GM10847 (cell line): Measurements from ENCODE around the gene NR6A1.

Experiments
- POLR2A ChIP-seq: IDR thresholded peaks from 2 replicates; pipeline ENCODE4 v1.6.1; 2011; ENCODE audit not compliant: insufficient read length; ENCODE audit errors: extremely low read depth

The NR6A1 gene

GRCh38 chr9:124801356-124801755 lies 30.2 kb upstream of the NR6A1 start:
- no peak for TF ChIP-seq POLR2A

GRCh38 chr9:124800306-124801259 lies 29.5 kb upstream of the NR6A1 start:
- no peak for TF ChIP-seq POLR2A

GRCh38 chr9:124799274-124800006 lies 28.3 kb upstream of the NR6A1 start:
- no peak for TF ChIP-seq POLR2A

- TF ChIP-seq POLR2A: no peak
These were observed 26.4 kb upstream of the NR6A1 start for GRCh38 chr9:124797343-124798103.

- no peak for TF ChIP-seq POLR2A
These were observed 24.8 kb upstream of the NR6A1 start for GRCh38 chr9:124795881-124796431.

- no peak for TF ChIP-seq POLR2A
These were observed 23.9 kb upstream of the NR6A1 start for GRCh38 chr9:124794902-124795491.

GRCh38 chr9:124793015-124793541 lies 22.0 kb upstream of the NR6A1 start:
- no peak for TF ChIP-seq POLR2A

GRCh38 chr9:124792257-124793014 lies 21.3 kb upstream of the NR6A1 start:
- no peak for TF ChIP-seq POLR2A

GRCh38 chr9:124790801-124791505 lies 19.8 kb upstream of the NR6A1 start:
- TF ChIP-seq POLR2A: no peak

GRCh38 chr9:124790301-124790700 lies 19.2 kb upstream of the NR6A1 start:
- TF ChIP-seq POLR2A: no peak

GRCh38 chr9:124789531-124789930 lies 18.4 kb upstream of the NR6A1 start:
- no peak for TF ChIP-seq POLR2A

- TF ChIP-seq POLR2A: no peak
These were observed 17.6 kb upstream of the NR6A1 start for GRCh38 chr9:124788542-124789217.

GRCh38 chr9:124786881-124787573 lies 15.9 kb upstream of the NR6A1 start:
- TF ChIP-seq POLR2A: no peak
